ENCODE results near the gene EDEM1.
"Not testable (repeated sequence)": the region's sequence is repeated elsewhere in the genome, so short reads cannot be mapped to it uniquely, and the experiment has no call there.

Gene EDEM1

GRCh38 chr3:5179036-5179435 lies 8.5 kb upstream of the EDEM1 start:
- not testable (repeated sequence) for DNase-seq

- DNase-seq = no peak
These were observed 5.9 kb upstream of the EDEM1 start for GRCh38 chr3:5181469-5182141.

GRCh38 chr3:5183714-5184113 lies 3.8 kb upstream of the EDEM1 start:
- DNase-seq = not testable (repeated sequence)

- no peak for DNase-seq
These were observed 3.0 kb upstream of the EDEM1 start for GRCh38 chr3:5184499-5184898.

- DNase-seq = no peak
These were observed 2.3 kb upstream of the EDEM1 start for GRCh38 chr3:5185093-5185673.

DNA sequence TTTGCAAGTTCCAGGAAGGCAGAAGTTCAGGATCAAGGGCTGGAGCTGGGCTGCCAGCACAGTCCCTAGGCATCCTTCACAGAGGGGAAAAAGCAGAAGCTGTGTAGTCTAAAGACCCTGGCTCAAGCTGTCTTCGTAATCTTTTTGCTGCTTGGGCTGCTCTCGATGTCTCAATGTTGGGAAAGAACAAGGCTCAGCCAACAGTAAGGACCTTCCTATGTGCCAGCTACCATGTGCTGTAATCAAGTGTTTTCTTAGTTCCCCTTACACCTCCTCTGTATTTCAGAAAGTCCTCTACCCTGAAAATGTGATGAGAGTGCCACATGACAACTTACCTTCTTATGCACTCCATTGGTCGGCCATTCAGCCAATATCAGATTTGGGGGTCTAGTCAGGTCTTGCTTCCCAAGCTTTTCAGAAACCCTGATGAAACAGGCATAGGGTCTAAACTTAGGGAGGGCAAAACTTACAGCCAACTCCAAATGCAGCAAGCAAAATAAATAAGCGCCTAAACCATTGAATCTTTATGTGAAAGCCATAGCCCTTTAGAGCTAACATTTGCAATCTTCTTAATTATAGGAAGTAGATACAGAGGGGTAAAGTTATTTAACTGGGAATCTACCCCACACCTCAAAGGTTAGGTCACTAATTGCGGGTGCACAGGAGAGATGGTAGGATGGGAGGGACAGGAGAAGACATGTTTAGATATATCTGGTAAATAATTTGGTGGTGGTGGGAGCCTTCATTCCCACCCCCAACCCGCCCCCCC lies 1.2 kb upstream of the EDEM1 start:
- no peak for DNase-seq

GRCh38 chr3:5186858-5187155 lies 700 bp upstream of the EDEM1 start:
- no peak for DNase-seq

- DNase-seq = no peak
These were observed 462 bp downstream of the EDEM1 start for GRCh38 chr3:5187920-5188418.

DNA sequence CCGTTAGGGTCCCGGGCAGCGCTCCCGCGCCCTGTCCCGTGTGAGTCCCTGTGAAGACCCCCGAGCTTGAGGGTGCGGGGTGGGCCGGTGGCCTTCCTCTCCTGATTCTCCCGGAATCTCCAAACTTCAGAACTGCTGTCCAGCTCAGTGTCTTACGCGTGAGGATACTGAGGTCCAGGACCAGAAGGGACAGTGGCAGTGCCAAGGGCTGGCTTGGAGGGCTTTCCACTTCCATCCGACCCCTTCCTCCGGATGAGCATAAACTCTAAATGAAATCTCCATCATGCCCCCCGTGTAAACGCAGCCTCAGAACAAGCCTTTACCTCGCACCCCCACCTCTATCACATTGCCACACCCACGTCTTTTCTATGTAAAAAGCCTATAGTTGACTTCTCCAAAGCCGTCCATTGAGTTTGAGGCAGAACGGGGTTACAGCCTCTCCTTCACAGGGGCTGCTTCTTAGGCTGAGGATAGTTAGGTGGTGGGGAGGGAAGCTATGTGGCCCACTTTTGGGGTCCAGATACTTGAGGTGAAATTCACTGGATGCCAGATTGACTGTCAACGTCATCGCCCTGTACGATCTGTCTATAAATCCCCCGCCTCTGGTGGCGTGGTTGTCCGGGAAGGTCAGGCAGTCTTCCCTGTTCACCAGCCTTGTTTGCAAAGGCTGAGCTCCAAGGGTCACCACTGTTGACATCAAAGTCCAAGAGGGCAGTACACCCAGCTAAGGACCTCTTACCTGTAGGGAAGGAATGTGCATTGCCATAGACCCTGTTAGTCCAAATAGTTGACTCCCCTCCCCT lies 1.1 kb downstream of the EDEM1 start:
- no peak for DNase-seq

- no peak for DNase-seq
These were observed 2.8 kb downstream of the EDEM1 start for GRCh38 chr3:5190147-5190791.

DNA sequence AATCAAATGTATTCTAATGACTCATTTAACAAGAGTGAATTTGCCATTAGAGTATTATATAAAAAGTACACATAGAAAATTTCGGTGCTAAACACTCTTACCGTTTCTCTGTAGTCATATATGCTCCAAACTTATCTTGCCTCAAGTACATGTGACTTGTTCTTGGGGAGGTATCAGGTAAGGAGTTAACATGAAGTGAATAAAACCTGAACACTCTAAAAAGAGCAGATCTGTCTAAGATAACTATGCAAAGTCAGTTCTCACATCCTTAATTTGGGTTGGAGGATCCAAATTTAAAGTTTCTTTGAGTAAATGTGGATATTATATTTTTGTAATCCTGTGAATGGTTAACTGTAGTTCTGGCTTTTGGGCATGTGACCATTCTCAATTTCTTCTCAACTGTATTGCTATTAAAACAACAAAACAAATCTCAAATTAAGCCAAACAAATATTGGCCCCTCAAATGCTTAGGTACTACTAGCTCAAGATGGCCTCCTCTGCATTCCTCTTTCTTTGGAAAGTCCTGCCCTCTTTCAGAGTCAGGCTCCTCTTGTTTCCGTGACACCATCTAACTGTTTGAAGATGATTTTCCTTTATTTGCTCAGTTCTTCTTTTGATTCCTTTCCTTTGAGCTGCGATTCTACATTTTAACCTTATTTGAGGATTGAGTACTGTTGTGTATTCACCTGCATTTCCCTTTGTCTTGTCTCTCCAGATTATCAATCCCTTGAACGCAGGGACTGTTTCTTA lies 4.2 kb downstream of the EDEM1 start:
- DNase-seq = no peak

- DNase-seq = no peak
These were observed 5.3 kb downstream of the EDEM1 start for GRCh38 chr3:5192571-5193365.

- DNase-seq = no peak
These were observed 6.8 kb downstream of the EDEM1 start for GRCh38 chr3:5194341-5194740.

GRCh38 chr3:5194801-5195509 lies 7.4 kb downstream of the EDEM1 start:
- no peak for DNase-seq

- no peak for DNase-seq
These were observed 8.1 kb downstream of the EDEM1 start for GRCh38 chr3:5195605-5196004.

- DNase-seq = no peak
These were observed 9.5 kb downstream of the EDEM1 start for GRCh38 chr3:5197022-5197421.

DNA sequence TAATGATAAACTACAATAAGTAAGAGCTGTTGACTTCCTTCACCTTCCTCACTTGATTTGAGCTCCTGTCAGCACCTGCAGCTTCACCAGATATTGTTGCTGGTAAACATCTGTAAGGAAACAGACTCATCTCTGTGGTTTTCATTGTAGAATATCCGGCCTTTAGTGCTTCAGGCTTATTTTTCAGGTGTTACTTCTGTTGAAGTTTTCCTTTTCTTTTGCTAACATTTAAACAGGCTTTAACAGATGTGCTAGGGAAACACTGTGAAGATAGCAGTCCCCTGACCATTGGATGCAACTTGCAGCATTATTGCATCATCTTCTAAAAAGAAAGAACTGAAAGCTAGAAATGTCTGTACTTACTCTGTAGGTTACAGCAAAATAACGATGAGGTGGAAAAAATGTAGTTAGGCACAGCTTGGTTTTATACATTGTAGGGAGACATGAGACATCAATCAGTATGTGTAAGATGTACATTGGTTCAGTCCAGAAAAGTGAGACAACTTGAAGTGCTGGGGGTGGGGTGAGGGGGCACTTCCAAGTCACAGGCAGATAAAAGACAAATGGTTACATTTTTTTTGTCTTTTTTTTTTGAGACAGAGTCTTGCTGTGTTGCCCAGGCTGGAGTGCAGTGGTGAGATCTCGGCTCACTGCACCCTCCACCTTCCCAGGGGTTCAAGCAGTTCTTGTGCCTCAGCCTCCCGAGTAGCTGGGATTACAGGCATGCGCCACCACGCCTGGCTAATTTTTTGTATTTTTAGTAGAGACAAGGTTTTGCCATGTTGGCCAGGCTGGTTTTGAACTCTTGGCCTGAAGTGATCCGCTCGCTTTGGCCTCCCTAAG lies 10.2 kb downstream of the EDEM1 start:
- DNase-seq = no peak

GRCh38 chr3:5198313-5198677 lies 10.8 kb downstream of the EDEM1 start:
- no peak for DNase-seq

- DNase-seq = no peak
These were observed 11.7 kb downstream of the EDEM1 start for GRCh38 chr3:5198986-5199731.

Data from NCI-H446 treated with DMSO at 0.1 percent for 48 hours (cell line).